Skeletal muscle tissue (tissue), 4 donors: ENCODE measurements around the gene ZNF37A. TPM values are rescaled to one million over a fixed set of nuclear protein-coding genes. Genes with fewer than 3 reads are reported as not detected.
A peak's percentile ranks its signal among the peaks of the same experiment; 100 is the strongest.
"Not testable (repeated sequence)": the region's sequence is repeated elsewhere in the genome, so short reads cannot be mapped to it uniquely, and the experiment has no call there.

Experiments used
- H3K27ac ChIP-seq: one replicate; pipeline ENCODE4 v1.7.0; 2013; ENCODE audit warnings: mild to moderate bottlenecking, low read depth, low read length, inconsistent platforms
- H3K27me3 ChIP-seq, 3 donors: one replicate each; pipeline ENCODE4 v1.7.0; 2013; ENCODE audit warnings: low read length in 3 of 3; ENCODE audit not compliant: control insufficient read depth in 3 of 3, insufficient read depth in 3 of 3
- H3K36me3 ChIP-seq, 3 donors: one replicate each; pipeline ENCODE4 v1.7.0; 2013; ENCODE audit warnings: low read length in 3 of 3; ENCODE audit not compliant: control insufficient read depth in 3 of 3, insufficient read depth in 3 of 3
- H3K4me1 ChIP-seq, 3 donors: one replicate each; pipeline ENCODE4 v1.7.0; 2013; ENCODE audit warnings: low read length in 3 of 3, mild to moderate bottlenecking in 3 of 3; ENCODE audit not compliant: control insufficient read depth in 3 of 3, insufficient read depth in 3 of 3
- H3K4me3 ChIP-seq, 3 donors: one replicate each; pipeline ENCODE4 v1.7.0; 2013; ENCODE audit warnings: low read length in 3 of 3
- H3K9ac ChIP-seq, 3 donors: one replicate each; pipeline ENCODE4 v1.7.0; 2013; ENCODE audit warnings: low read length in 3 of 3, mild to moderate bottlenecking in 3 of 3, moderate library complexity in 2 of 3, low read depth in 1 of 3
- H3K9me3 ChIP-seq, 3 donors: one replicate each; pipeline ENCODE4 v1.7.0; 2013; ENCODE audit warnings: low read length in 3 of 3; ENCODE audit not compliant: control insufficient read depth in 3 of 3
- total RNA-seq: library from RNA; depleted of rRNA; stranded (reverse); fragments of >200 nt; gene quantifications from one replicate; pipeline ENCODE4 v1.2.3, GENCODE V29; 2014
- donor health status: Osteomylitis.

Gene ZNF37A
- total RNA-seq, 1 donor from 2014 or later, result 5.7 TPM

GRCh38 chr10:38093318-38093717, 819 bp upstream of the ZNF37A start:
- Histone ChIP-seq H3K36me3 (peaks cover 14 to 24% (median 21%) of the 10 kb centered on the region in 3 donors), H3K4me1 (peaks cover 11 to 18% (median 12%) of the 10 kb centered on the region in 3 donors), H3K9ac (peak overlapping the region in 2 of 3 donors; percentile 48 to 92), H3K4me3 (peak overlapping the region; percentile 92 to 96 (median 96))
- H3K27ac ChIP-seq, H3K9me3 ChIP-seq, H3K27me3 ChIP-seq: not testable (repeated sequence)

GRCh38 chr10:38093816-38094157, 350 bp upstream of the ZNF37A start:
- peak overlapping the region; percentile 92 to 96 (median 96) for H3K4me3 ChIP-seq
- no peaks in the 10 kb centered on the region for H3K27me3 ChIP-seq
- H3K27ac ChIP-seq, result no peak overlapping the region
- no peaks in the 10 kb centered on the region for H3K9me3 ChIP-seq
- peak overlapping the region; percentile 48 to 92 (median 52) for H3K9ac ChIP-seq
- H3K36me3 ChIP-seq, result peaks cover 14 to 29% (median 21%) of the 10 kb centered on the region in 3 donors
- peaks cover 11 to 18% (median 12%) of the 10 kb centered on the region in 3 donors for H3K4me1 ChIP-seq

- H3K4me3 ChIP-seq, result peak overlapping the region; percentile 92 to 96 (median 96)
- peaks cover 11 to 18% (median 12%) of the 10 kb centered on the region in 3 donors for H3K4me1 ChIP-seq
- peak overlapping the region; percentile 84 for H3K27ac ChIP-seq
- no peaks in the 10 kb centered on the region for H3K9me3 ChIP-seq
- peak overlapping the region; percentile 91 to 92 (median 91) for H3K9ac ChIP-seq
- peaks cover 14 to 34% (median 30%) of the 10 kb centered on the region in 3 donors for H3K36me3 ChIP-seq
- H3K27me3 ChIP-seq, result no peaks in the 10 kb centered on the region
Observed at GRCh38 chr10:38094927-38095574, 914 bp downstream of the ZNF37A start.

GRCh38 chr10:38102880-38103279, 8.7 kb downstream of the ZNF37A start:
- peaks cover 7 to 33% (median 14%) of the 10 kb centered on the region in 3 donors for H3K9me3 ChIP-seq

GRCh38 chr10:38103756-38104155, 9.6 kb downstream of the ZNF37A start:
- no peaks in the 10 kb centered on the region for H3K27me3 ChIP-seq
- H3K4me3 ChIP-seq, result peak overlapping the region in 1 of 3 donors; percentile 48
- no peaks in the 10 kb centered on the region for H3K4me1 ChIP-seq
- peaks cover 14 to 46% (median 45%) of the 10 kb centered on the region in 3 donors for H3K36me3 ChIP-seq
- no peak overlapping the region for H3K9ac ChIP-seq
- H3K9me3 ChIP-seq, result peaks cover 7 to 33% (median 14%) of the 10 kb centered on the region in 3 donors
- H3K27ac ChIP-seq, result no peak overlapping the region

More at GRCh38 chr10:38102880-38103279, 8.7 kb downstream of the ZNF37A start:
- Histone ChIP-seq H3K4me3 (no peak overlapping the region), H3K9ac (no peak overlapping the region), H3K36me3 (peaks cover 14 to 54% (median 49%) of the 10 kb centered on the region in 3 donors), H3K27me3 (no peaks in the 10 kb centered on the region), H3K4me1 (no peaks in the 10 kb centered on the region), H3K27ac (no peak overlapping the region)

- H3K4me1 ChIP-seq, result no peaks in the 10 kb centered on the region
- no peaks in the 10 kb centered on the region for H3K27me3 ChIP-seq
- H3K27ac ChIP-seq, result no peak overlapping the region
- H3K9ac ChIP-seq, result no peak overlapping the region
- peaks cover 36 to 38% (median 38%) of the 10 kb centered on the region in 3 donors for H3K36me3 ChIP-seq
- H3K4me3 ChIP-seq, result no peak overlapping the region
- peaks cover 24 to 39% (median 29%) of the 10 kb centered on the region in 3 donors for H3K9me3 ChIP-seq
Observed at GRCh38 chr10:38112159-38112558, 18.0 kb downstream of the ZNF37A start.

- peak overlapping the region in 1 of 3 donors; percentile 33 for H3K4me3 ChIP-seq
- H3K27ac ChIP-seq, result no peak overlapping the region
- H3K27me3 ChIP-seq, result no peaks in the 10 kb centered on the region
- peaks cover 46 to 69% (median 49%) of the 10 kb centered on the region in 3 donors for H3K9me3 ChIP-seq
- H3K9ac ChIP-seq, result no peak overlapping the region
- H3K36me3 ChIP-seq, result peaks cover 52 to 55% (median 54%) of the 10 kb centered on the region in 3 donors
- H3K4me1 ChIP-seq, result no peaks in the 10 kb centered on the region
Observed at GRCh38 chr10:38118072-38118807, 24.1 kb downstream of the ZNF37A start.

GRCh38 chr10:38119038-38119437, 24.9 kb downstream of the ZNF37A start:
- no peak overlapping the region for H3K9ac ChIP-seq
- H3K36me3 ChIP-seq, result peaks cover 45 to 49% (median 48%) of the 10 kb centered on the region in 3 donors
- no peaks in the 10 kb centered on the region for H3K27me3 ChIP-seq
- H3K4me1 ChIP-seq, result no peaks in the 10 kb centered on the region
- H3K9me3 ChIP-seq, result peaks cover 42 to 68% (median 43%) of the 10 kb centered on the region in 3 donors
- H3K4me3 ChIP-seq, result peak overlapping the region in 1 of 3 donors; percentile 17
- H3K27ac ChIP-seq, result no peak overlapping the region

GRCh38 chr10:38127812-38128211, 33.7 kb downstream of the ZNF37A start:
- Histone ChIP-seq H3K9ac (no peak overlapping the region), H3K27me3 (no peaks in the 10 kb centered on the region), H3K27ac (no peak overlapping the region), H3K36me3 (no peaks in the 10 kb centered on the region), H3K4me1 (no peaks in the 10 kb centered on the region), H3K9me3 (peaks cover 16 to 47% (median 26%) of the 10 kb centered on the region in 3 donors), H3K4me3 (no peak overlapping the region)

GRCh38 chr10:38143587-38143986, 49.5 kb downstream of the ZNF37A start:
- H3K4me3 ChIP-seq, result no peak overlapping the region
- H3K9me3 ChIP-seq, result peaks cover 0 to 4% (median 0%) of the 10 kb centered on the region in 3 donors
- H3K9ac ChIP-seq, result no peak overlapping the region
- no peaks in the 10 kb centered on the region for H3K4me1 ChIP-seq
- H3K36me3 ChIP-seq, result peaks cover 2 to 6% (median 2%) of the 10 kb centered on the region in 3 donors
- no peaks in the 10 kb centered on the region for H3K27me3 ChIP-seq
- H3K27ac ChIP-seq, result no peak overlapping the region
